Measurements from ENCODE around the gene FBLN5. TPM values are rescaled to one million over a fixed set of nuclear protein-coding genes. Genes with fewer than 3 reads are reported as not detected.

Gene FBLN5
- total RNA-seq, 4 donors from 2014 or later = 26.3 to 128 (median 44.5) TPM

GRCh38 chr14:91870890-91871289 lies 76.6 kb downstream of the FBLN5 start:
- 64% methylated on average over 2 of the region's 2 CpGs for WGBS, 2 donors
- intact Hi-C loops (cut with DNase I; ENCODE audit: low total_unique reads) = no loop called here

GRCh38 chr14:91870001-91870400 lies 77.5 kb downstream of the FBLN5 start:
- no peak for DNase-seq (ENCODE audit: low spot score in 2 of 2)
- intact Hi-C loops (cut with DNase I; ENCODE audit: low total_unique reads) = no loop called here
- 76 to 79% methylated on average over 16 of the region's 16 CpGs for WGBS, 2 donors
- TF ChIP-seq POLR2A (IDR thresholded peaks at IDR 0.05) (no peak), CTCF (IDR thresholded peaks at IDR 0.05) (no peak)
- no peak overlapping the region for H3K4me3 ChIP-seq (ENCODE audit: low read depth, poor library complexity, severe bottlenecking)

More at GRCh38 chr14:91870890-91871289, 76.6 kb downstream of the FBLN5 start:
- TF ChIP-seq CTCF (IDR thresholded peaks at IDR 0.05) = no peak
- TF ChIP-seq POLR2A (IDR thresholded peaks at IDR 0.05) = no peak
- DNase-seq (ENCODE audit: low spot score in 2 of 2) = no peak
- H3K4me3 ChIP-seq (ENCODE audit: low read depth, poor library complexity, severe bottlenecking) = no peak overlapping the region

GRCh38 chr14:91869556-91869955 lies 77.9 kb downstream of the FBLN5 start:
- TF ChIP-seq CTCF (IDR thresholded peaks at IDR 0.05) (no peak), POLR2A (IDR thresholded peaks at IDR 0.05) (no peak)
- intact Hi-C loops (cut with DNase I; ENCODE audit: low total_unique reads) = no loop called here
- 90 to 93% methylated on average over 8 of the region's 8 CpGs for WGBS, 2 donors
- no peak overlapping the region for H3K4me3 ChIP-seq (ENCODE audit: low read depth, poor library complexity, severe bottlenecking)
- no peak for DNase-seq (ENCODE audit: low spot score in 2 of 2)

GRCh38 chr14:91867316-91867988 lies 80.0 kb downstream of the FBLN5 start, which contains the start of gene TC2N:
Gene TC2N (minus strand): TSS chr14:91867536. CDS start chr14:91813769, 53,767 bp downstream.
- WGBS, 2 donors = 83 to 89% methylated on average over 10 of the region's 10 CpGs

GRCh38 chr14:91866511-91867295 lies 80.8 kb downstream of the FBLN5 start:
- H3K4me3 ChIP-seq (ENCODE audit: low read depth, poor library complexity, severe bottlenecking) = no peak overlapping the region
- 68 to 70% methylated on average over 6 of the region's 6 CpGs for WGBS, 2 donors
- no peak for DNase-seq (ENCODE audit: low spot score in 2 of 2)
- intact Hi-C loops (cut with DNase I; ENCODE audit: low total_unique reads) = no loop called here
- TF ChIP-seq CTCF (IDR thresholded peaks at IDR 0.05) (no peak), POLR2A (IDR thresholded peaks at IDR 0.05) (no peak)

More at GRCh38 chr14:91867316-91867988, 80.0 kb downstream of the FBLN5 start, which contains the start of gene TC2N:
- DNase-seq (ENCODE audit: low spot score in 2 of 2) = no peak
- no peak within 1 kb of the TSS for H3K4me3 ChIP-seq (ENCODE audit: low read depth, poor library complexity, severe bottlenecking)
- TF ChIP-seq POLR2A (IDR thresholded peaks at IDR 0.05) (no peak), CTCF (IDR thresholded peaks at IDR 0.05) (no peak)
- intact Hi-C loops (cut with DNase I; ENCODE audit: low total_unique reads) = no loop called here
